Measurements from ENCODE around the gene TBL2. TPM values are rescaled to one million over a fixed set of nuclear protein-coding genes. Genes with fewer than 3 reads are reported as not detected.
"Not testable (repeated sequence)": the region's sequence is repeated elsewhere in the genome, so short reads cannot be mapped to it uniquely, and the experiment has no call there.

The TBL2 gene
- total RNA-seq, 2 experiments from 2014 or later, result 23.3 to 27.2 TPM

DNA sequence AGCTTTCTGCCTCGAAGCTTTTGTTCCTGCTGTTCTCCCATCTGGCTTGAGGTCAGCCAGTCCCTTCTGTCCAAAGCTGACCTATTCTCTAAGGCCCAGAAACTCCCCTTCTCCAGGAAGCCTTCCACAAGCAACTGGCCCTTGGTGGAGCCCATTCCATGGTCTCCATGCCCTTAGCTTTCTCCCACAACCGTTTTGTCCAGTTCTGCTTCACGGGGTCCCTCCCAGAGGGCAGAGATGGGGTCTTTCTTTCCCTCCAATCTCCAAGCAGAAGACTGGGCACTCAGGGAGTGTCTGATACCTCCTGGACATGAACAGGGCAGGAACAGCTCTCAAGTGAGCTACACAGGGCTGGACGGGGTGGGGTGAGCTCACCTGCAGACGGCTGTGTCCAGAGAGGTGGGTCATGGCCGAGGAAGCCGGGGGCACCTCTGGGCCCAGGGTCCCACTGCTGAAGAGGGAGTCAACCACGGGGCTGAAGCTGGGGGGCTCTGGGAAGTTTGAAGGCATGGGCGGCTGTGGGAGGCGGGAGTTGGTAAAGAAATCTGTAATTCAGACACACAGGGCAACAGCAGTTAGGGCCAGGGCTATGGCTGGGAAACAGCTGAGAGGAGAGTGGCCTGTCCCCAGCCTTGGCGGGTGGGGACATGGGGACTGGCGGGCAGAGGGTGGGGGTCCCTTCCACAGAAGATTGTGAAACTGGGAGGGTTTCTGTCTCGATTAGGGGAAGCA lies 20.9 kb upstream of the TBL2 start:
- Mint-ChIP-seq H3K27ac (no peak overlapping the region), H3K27me3 (peaks cover 5% of the 10 kb centered on the region), H3K9me3 (ENCODE audit: low read depth) (no peaks in the 10 kb centered on the region), H3K4me1 (no peaks in the 10 kb centered on the region), H3K36me3 (no peaks in the 10 kb centered on the region), H3K4me3 (no peak overlapping the region)
- DNase-seq (no peak), ATAC-seq (no peak)
- CTCF ChIA-PET, result interaction anchor here (1.3 kb wide), 1 partner anchor 126 kb away, joined by 4 read pairs; no protein-coding TSS in a partner anchor

DNA sequence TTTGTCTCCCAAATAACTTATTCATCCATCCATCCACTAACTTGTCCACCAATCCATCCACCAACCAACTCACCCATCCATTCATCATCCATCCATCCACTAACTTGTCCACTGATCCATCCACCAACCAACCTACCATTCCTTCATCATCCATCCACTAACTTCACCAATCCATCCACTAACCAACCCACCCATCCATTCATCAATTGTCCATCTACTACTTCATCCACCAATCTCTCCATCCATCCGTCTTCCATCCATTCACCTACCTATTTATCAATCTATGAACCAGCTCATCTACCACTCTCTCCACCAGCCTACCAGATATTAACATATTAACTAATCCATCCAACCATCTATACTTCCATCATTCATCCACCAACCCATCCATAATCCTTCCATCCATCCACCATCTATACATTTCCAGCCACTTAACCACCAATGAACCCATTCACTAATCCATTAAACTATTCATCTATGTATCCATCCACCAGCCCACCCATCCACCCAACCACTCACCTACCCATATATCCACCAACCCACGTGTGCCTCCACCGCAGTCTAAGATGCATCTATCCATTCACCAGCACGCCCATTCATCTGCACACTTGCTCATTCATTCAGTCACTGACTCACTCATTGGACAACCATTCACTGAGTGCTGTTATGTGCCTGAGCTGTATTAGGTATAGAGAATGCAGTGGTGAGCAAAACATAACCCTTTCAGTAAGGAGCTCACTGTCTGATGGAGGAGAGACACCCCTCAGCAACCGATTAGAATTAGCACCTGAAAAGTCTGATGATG lies 19.8 kb upstream of the TBL2 start:
- CTCF ChIA-PET, result interaction anchor here (1.3 kb wide), 1 partner anchor 127 kb away, joined by 4 read pairs; no protein-coding TSS in a partner anchor
- DNase-seq, result no peak
- Mint-ChIP-seq H3K4me1 (no peaks in the 10 kb centered on the region), H3K9me3 (ENCODE audit: low read depth) (no peaks in the 10 kb centered on the region), H3K36me3 (no peaks in the 10 kb centered on the region), H3K27me3 (peaks cover 5% of the 10 kb centered on the region), H3K4me3 (no peak overlapping the region), H3K27ac (no peak overlapping the region)
- no peak for ATAC-seq

DNA sequence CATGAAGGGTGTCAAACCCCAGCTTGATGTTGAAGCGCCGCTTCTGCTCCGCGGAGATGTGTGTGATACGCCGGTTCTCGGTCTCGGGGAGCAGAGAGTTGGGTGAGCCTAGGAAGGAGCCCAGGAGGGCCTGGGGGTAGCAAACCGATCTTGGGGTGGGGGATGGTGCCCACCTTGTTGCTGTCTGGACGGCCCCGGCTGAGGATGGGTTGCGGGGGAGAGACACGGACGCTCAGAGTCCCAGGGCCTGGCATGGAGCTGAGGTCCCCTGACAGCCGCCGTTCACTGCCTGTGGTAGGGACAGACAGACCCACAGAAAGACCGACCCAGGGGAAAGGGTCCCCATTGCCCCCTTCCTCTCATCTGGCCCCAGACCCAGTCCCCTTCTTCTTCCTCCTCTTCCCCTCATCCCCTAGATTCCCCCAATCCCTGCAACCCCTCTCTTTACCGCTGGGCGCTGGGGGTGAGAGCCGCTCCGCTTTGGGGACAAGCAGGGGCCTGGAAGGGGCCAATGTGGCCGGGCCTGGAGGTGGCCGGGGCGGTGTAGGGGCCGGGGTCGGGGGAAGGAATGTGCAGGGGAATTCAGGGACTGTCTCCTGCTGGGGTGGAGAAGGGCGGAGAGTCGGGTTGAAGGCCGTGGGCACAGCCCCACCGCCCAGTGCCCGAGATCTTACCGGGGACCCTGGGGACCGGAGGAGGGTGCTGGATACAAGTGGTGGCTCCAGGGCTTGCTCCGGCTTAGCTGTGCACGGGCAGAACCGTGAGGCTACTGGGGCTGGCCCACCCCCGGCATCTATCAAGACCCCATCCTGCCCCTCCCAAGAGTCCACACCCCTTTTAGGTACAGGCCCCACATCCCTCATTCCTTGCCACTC lies 18.0 kb upstream of the TBL2 start:
- H3K9me3 Mint-ChIP-seq (ENCODE audit: low read depth), result no peaks in the 10 kb centered on the region
- no peaks in the 10 kb centered on the region for H3K4me1 Mint-ChIP-seq
- CTCF ChIA-PET, result interaction anchor here (2.5 kb wide), 1 partner anchor 11 kb away, joined by 12 read pairs; no protein-coding TSS in a partner anchor
- no peak overlapping the region for H3K4me3 Mint-ChIP-seq
- no peaks in the 10 kb centered on the region for H3K36me3 Mint-ChIP-seq
- peaks cover 5% of the 10 kb centered on the region for H3K27me3 Mint-ChIP-seq
- ATAC-seq (no peak), DNase-seq (no peak)
- H3K27ac Mint-ChIP-seq, result no peak overlapping the region

DNA sequence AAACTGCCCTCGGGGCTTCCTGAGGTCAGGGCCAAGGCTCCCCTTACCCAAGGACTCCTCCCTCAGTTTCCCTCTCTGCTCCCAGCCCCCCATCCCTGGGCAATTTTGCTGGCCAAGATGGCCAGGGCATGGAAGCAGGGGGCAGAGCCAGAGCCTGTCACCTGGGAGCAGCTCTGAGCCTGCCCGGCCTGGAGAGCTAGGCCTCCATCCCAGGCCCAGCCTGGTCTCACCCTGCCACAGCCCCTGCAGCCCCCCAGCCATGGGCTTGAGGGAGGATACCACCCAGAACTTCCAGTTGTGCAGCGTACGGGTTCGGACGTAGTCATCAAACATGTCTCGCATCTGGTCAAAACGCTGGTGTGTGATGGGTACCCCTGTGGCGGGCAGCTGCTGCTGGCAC lies 17.0 kb upstream of the TBL2 start:
- CTCF ChIA-PET, result interaction anchor here (0.7 to 2.5 kb wide), 2 partner anchors 10 to 12 kb away, joined by 3 to 12 read pairs; no protein-coding TSS in a partner anchor
- Mint-ChIP-seq H3K27me3 (peaks cover 5% of the 10 kb centered on the region), H3K9me3 (ENCODE audit: low read depth) (no peaks in the 10 kb centered on the region), H3K36me3 (no peaks in the 10 kb centered on the region), H3K27ac (no peak overlapping the region), H3K4me1 (no peaks in the 10 kb centered on the region), H3K4me3 (no peak overlapping the region)
- DNase-seq, result no peak
- no peak for ATAC-seq

DNA sequence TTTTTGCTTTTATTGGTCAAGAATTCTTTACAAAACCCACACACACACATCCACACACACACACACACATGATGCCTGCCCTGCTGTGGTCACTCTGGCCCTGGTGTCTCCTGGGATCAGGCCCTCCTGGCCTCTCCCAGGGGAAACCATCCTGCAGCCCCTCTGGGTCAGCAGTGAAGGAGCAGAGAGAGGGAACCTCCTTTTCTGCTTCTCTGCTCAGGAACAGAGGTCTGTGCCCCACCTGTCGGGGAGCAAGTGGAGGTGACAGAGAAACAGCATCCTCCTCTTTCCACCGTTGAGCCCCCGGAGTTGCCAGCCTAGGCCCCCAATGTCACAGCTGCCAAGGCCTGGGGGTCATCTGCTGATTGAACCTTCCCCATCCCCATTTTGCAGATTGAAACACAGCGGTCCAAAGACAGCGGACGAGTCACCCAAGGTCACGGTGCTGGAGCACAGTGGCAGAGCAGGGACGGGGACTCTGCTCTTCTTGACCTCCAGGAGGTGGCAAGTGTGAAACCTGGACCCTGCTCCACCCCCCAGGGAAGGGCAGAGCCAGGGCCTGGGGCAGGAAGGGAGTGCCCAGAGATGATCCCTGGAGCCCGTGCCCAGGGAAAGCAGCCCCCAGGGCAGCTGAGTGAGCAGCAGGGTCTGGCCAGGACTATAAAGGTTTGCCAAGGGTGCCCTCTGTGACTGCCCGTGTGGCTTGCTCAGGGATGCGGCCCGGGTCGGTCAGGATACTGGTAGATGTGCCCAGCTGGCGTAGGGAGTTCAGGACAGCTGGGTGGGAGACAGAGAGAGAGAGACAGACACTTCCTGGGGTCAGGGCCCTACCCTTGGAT lies 15.0 kb upstream of the TBL2 start:
- ATAC-seq, result no peak

DNA sequence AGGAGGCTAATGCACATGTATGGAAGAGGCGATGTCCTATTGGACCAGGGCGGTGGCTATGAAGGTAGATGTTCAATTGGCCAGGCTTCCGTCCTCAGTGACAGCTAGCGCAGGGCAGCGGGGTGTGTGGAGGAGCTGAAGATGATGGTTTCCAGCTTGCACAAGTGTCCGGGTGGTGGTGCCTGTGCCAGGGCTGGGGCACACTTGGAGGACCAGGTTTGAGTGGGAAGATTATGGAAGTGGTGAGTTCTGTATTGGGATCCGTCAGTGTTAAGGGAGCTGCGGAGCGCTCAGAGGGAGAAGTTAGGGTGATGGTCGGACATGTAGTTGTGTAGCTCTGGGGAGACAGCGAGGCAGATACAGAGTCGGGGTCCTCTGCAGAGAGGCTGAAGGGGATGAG lies 8.5 kb upstream of the TBL2 start:
- ATAC-seq, result no peak
- H3K4me3 Mint-ChIP-seq, result no peak overlapping the region
- no peak overlapping the region for H3K27ac Mint-ChIP-seq
- CTCF ChIA-PET, result interaction anchor here (0.7 to 2.0 kb wide), 8 partner anchors 9 to 148 kb away, joined by 3 to 8 read pairs (median 4); partner anchors contain the start of gene TBL2
- no peaks in the 10 kb centered on the region for H3K36me3 Mint-ChIP-seq
- H3K4me1 Mint-ChIP-seq, result peaks cover 9% of the 10 kb centered on the region
- no peaks in the 10 kb centered on the region for H3K27me3 Mint-ChIP-seq
- no peaks in the 10 kb centered on the region for H3K9me3 Mint-ChIP-seq (ENCODE audit: low read depth)
- no peak for DNase-seq

More for the DNA sequence above, 15.0 kb upstream of the TBL2 start:
- CTCF ChIA-PET, result interaction anchor here (1.5 kb wide), 1 partner anchor 14 kb away, joined by 4 read pairs; no protein-coding TSS in a partner anchor
- Mint-ChIP-seq H3K4me3 (no peak overlapping the region), H3K36me3 (no peaks in the 10 kb centered on the region), H3K27ac (no peak overlapping the region), H3K27me3 (peaks cover 5% of the 10 kb centered on the region), H3K9me3 (ENCODE audit: low read depth) (no peaks in the 10 kb centered on the region), H3K4me1 (no peaks in the 10 kb centered on the region)
- DNase-seq, result no peak

DNA sequence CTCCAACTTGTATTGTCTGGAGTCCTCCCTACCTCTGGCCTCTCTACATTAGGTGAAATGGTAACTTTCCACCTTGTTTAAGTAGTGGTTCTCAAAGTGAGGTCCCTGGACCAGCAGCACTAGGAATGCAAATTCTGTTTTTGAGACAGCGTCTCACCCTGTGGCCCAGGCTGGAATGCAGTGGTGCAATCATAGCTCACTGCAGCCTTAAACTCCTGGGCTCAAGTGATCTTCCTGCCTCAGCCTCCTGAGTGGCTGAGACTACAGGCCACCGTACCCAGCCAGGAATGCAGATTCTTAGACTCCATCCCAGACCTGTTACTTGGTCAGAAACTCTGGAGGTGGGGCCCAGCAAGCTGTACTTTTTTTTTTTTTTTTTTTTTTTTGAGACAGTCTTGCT lies 6.8 kb upstream of the TBL2 start:
- Mint-ChIP-seq H3K36me3 (no peaks in the 10 kb centered on the region), H3K4me1 (peaks cover 15% of the 10 kb centered on the region), H3K27me3 (no peaks in the 10 kb centered on the region), H3K9me3 (ENCODE audit: low read depth) (no peaks in the 10 kb centered on the region), H3K4me3 (no peak overlapping the region), H3K27ac (no peak overlapping the region)
- ATAC-seq (no peak), DNase-seq (no peak)
- CTCF ChIA-PET, result interaction anchor here (0.6 to 1.9 kb wide), 4 partner anchors 10 to 65 kb away, joined by 3 to 8 read pairs (median 4); no protein-coding TSS in a partner anchor

DNA sequence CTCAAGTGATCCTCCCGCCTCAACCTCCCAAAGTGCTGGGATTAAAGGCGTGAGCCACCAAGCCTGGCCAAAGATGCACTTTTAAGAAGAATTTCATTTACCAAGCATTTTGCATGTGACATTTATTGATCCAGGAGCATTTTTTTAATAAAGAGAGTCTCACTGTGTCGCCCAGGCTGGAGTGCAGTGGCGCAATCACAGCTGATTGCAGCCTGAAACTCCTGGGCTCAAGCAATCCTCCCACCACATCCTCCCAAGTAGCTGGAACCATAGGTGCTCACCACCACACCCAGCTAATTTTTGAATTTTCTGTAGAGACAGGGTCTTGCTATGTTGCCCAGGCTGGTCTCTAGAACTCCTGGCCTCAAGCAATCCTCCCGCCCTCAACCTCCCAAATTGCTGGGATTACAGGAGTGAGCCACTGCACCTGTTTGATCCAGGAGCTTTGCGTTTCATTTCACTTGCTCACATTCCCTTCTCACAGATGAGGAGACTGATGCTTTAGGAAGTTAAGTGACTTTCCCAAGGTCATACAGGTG lies 4.4 kb upstream of the TBL2 start:
- peaks cover 1% of the 10 kb centered on the region for H3K36me3 Mint-ChIP-seq
- no peak overlapping the region for H3K27ac Mint-ChIP-seq
- H3K4me1 Mint-ChIP-seq, result peaks cover 22% of the 10 kb centered on the region
- no peak for ATAC-seq
- CTCF ChIA-PET, result interaction anchor here (1.0 kb wide), 1 partner anchor 60 kb away, joined by 4 read pairs; the partner anchor contains the start of gene BAZ1B
- no peaks in the 10 kb centered on the region for H3K9me3 Mint-ChIP-seq (ENCODE audit: low read depth)
- no peaks in the 10 kb centered on the region for H3K27me3 Mint-ChIP-seq
- no peak overlapping the region for H3K4me3 Mint-ChIP-seq
- DNase-seq, result no peak

DNA sequence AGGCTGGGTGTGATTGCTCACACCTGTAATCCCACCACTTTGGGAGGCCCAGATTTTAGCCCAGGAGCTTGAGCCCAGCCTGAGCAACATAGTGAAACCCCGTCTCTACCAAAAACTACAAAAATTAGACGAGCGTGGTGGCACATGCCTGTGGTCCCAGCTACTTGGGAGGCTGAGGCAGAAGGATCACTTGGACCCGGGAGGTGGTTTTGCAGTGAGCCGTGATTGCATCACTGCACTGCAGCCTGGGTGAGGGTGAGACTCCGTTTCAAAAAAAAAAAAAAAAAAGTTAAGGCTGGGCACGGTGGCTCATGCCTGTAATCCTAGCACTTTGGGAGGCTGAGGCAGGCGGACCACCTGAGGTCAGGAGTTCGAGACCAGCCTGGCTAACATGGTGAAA lies 2.6 kb upstream of the TBL2 start:
- DNase-seq; H3K27ac Mint-ChIP-seq; H3K27me3 Mint-ChIP-seq; ATAC-seq; CTCF ChIA-PET; H3K36me3 Mint-ChIP-seq; H3K4me3 Mint-ChIP-seq; H3K9me3 Mint-ChIP-seq (ENCODE audit: low read depth): not testable (repeated sequence)
- H3K4me1 Mint-ChIP-seq, result peaks cover 33% of the 10 kb centered on the region

DNA sequence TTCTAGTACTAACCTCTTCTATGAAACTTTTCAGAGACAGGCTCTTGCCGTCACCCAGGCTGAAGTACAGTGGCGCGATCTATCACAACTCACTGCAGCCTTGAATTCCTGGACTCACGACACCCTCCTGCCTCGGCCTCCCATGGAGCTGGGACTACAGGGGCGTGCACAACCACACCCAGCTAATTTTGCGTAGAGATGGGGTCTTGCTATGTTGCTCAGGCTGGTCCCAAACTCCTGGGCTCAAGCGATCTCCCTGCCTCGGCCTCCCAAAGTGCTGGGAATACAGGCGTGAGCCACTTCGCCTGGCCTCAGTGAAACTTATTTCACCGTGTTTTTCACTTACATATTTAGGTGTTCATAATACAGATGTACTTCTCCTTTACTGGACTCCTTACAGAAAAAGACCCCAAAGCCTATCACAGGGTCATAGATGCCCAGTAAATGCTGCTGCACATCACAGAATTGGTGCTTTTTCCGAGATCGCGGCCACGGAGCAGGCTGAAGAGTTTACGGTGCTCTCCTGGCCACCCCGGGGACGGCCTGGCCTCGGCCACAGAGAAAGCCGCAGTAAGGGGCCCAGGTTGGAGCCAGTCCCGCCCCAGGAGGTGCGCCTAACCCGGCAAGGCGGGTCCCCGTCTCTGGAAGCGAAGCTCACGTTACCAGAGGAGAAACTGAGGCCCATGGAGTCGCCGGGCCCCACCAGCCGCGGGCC lies 595 bp downstream of the TBL2 start:
- Mint-ChIP-seq H3K36me3 (peaks cover 12% of the 10 kb centered on the region), H3K9me3 (ENCODE audit: low read depth) (no peaks in the 10 kb centered on the region), H3K27me3 (no peaks in the 10 kb centered on the region), H3K27ac (peak overlapping the region; percentile 94), H3K4me1 (peaks cover 33% of the 10 kb centered on the region), H3K4me3 (peak overlapping the region; percentile 82)
- CTCF ChIA-PET, result interaction anchor here (0.8 to 3.4 kb wide), 9 partner anchors 8 to 157 kb away, joined by 3 to 17 read pairs (median 5); partner anchors contain the start of gene BAZ1B
- ATAC-seq (peak; percentile 2), DNase-seq (no peak)

DNA sequence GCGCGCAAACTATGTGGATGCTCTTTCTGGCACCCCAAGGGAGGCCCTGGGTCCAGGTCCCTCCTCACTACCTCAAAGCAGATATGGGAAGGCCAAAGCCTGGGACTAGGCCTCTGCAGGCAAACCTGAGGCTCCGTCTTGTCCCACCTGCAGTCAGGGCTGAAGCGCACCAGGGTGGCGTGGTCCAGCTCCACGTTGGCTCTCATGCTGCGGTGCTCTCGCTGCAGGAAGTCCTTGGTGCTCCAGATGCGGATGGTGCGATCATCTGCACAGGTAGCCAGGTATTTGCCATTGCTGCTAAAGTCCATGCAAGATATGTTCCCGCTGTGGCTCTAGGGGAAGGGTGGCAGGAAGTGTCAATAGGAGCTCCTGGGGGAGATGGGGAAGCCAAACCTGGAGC lies 4.6 kb downstream of the TBL2 start:
- ATAC-seq (no peak), DNase-seq (no peak)
- Mint-ChIP-seq H3K27me3 (no peaks in the 10 kb centered on the region), H3K27ac (no peak overlapping the region), H3K4me1 (peaks cover 15% of the 10 kb centered on the region), H3K36me3 (peaks cover 40% of the 10 kb centered on the region), H3K9me3 (ENCODE audit: low read depth) (no peaks in the 10 kb centered on the region), H3K4me3 (no peak overlapping the region)
- CTCF ChIA-PET, result no interaction called here

Measured in activated CD8-positive, alpha-beta memory T cell treated with anti-CD3 and anti-CD28 coated beads, Interleukin-2, amount 10 ng/mL, durations not matched to agents 7 days and 5 days (primary cell).